Brain microvascular endothelial cell (primary cell): ENCODE results near the gene FRAS1.
"Not testable (repeated sequence)": the region's sequence is repeated elsewhere in the genome, so short reads cannot be mapped to it uniquely, and the experiment has no call there.

Source experiments
- DNase-seq: peaks from one replicate; pipeline ENCODE4 v3.0.0-alpha.2; 2020
- H3K27ac ChIP-seq: fragments of 250-450 bp; sonication (Bioruptor Pico); 2 replicates; pipeline ENCODE4 v1.5.1; 2020; ENCODE audit warnings: mild to moderate bottlenecking, moderate library complexity
- H3K27me3 ChIP-seq: fragments of 250-450 bp; sonication (Bioruptor Pico); replicated peaks from 2 replicates; pipeline ENCODE4 v1.5.1; 2020; ENCODE audit warnings: mild to moderate bottlenecking
- H3K36me3 ChIP-seq: fragments of 250-450 bp; sonication (Bioruptor Pico); replicated peaks from 2 replicates; pipeline ENCODE4 v1.5.1; 2020; ENCODE audit warnings: mild to moderate bottlenecking
- H3K4me3 ChIP-seq: 2 replicates; pipeline ENCODE4 v1.5.1; 2011; ENCODE audit warnings: low read depth, mild to moderate bottlenecking, control low read depth, low read length, moderate library complexity
- in situ Hi-C: cut with HindIII; loops from 2 replicates; pipeline ENCODE4 v1.10.0; 2017; ENCODE audit warnings: low sequenced_read_pairs, low pct_ligation_motif_present
- TF ChIP-seq, protein P1 (sequence below): IDR thresholded peaks from 2 replicates; pipeline ENCODE4 v1.5.1; 2011; ENCODE audit warnings: low read depth, mild to moderate bottlenecking, moderate library complexity, low read length, control low read depth, inconsistent platforms; ENCODE audit errors: missing control alignments

Gene FRAS1

DNA sequence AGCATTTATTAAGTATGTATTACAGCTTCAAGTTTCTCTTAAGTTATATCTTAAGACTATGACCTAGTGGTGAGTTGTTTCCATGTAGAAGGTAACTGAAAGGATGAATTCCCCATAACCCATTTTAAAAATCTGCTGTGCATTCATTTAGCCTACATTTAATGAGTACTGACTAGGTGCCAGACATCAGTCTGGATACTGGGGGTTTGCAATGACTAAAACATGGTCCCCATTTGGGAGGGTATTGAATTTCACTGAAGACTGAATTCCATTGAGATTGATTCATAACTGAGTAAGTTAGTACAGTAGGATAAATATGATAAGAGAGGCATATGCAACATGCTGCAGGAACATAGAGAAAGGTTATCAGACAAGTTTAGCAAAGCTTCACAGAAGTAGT is 241.5 kb downstream of the FRAS1 start:
- TF ChIP-seq, protein P1, sequence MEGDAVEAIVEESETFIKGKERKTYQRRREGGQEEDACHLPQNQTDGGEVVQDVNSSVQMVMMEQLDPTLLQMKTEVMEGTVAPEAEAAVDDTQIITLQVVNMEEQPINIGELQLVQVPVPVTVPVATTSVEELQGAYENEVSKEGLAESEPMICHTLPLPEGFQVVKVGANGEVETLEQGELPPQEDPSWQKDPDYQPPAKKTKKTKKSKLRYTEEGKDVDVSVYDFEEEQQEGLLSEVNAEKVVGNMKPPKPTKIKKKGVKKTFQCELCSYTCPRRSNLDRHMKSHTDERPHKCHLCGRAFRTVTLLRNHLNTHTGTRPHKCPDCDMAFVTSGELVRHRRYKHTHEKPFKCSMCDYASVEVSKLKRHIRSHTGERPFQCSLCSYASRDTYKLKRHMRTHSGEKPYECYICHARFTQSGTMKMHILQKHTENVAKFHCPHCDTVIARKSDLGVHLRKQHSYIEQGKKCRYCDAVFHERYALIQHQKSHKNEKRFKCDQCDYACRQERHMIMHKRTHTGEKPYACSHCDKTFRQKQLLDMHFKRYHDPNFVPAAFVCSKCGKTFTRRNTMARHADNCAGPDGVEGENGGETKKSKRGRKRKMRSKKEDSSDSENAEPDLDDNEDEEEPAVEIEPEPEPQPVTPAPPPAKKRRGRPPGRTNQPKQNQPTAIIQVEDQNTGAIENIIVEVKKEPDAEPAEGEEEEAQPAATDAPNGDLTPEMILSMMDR = no peak
- H3K4me3 ChIP-seq = no peak overlapping the region
- no peaks in the 10 kb centered on the region for H3K36me3 ChIP-seq
- in situ Hi-C loops = no loop called here
- peak; percentile 39 for DNase-seq
- H3K27me3 ChIP-seq = no peaks in the 10 kb centered on the region
- no peak overlapping the region for H3K27ac ChIP-seq

- Histone ChIP-seq H3K4me3 (no peak overlapping the region), H3K27ac (no peak overlapping the region), H3K36me3 (no peaks in the 10 kb centered on the region), H3K27me3 (no peaks in the 10 kb centered on the region)
- no peak for DNase-seq
- in situ Hi-C loops = no loop called here
- TF ChIP-seq, protein P1 = no peak
These were observed 242.4 kb downstream of the FRAS1 start for GRCh38 chr4:78299565-78299972.

DNA sequence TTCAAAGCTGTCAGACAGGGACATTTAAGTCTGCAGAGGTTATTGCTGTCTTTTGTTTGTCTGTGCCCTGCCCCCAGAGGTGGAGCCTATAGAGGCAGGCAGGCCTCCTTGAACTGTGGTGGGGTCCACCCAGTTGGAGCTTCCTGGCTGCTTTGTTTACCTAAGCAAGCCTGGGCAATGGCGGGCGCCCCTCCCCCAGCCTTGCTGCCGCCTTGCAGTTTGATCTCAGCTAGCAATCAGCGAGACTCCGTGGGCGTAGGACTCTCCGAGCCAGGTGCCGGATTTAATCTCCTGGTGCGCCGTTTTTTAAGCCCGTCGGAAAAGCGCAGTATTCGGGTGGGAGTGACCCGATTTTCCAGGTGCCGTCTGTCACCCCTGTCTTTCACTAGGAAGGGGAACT is 250.1 kb downstream of the FRAS1 start:
- DNase-seq, H3K4me3 ChIP-seq, H3K27ac ChIP-seq, H3K36me3 ChIP-seq, in situ Hi-C loops, H3K27me3 ChIP-seq: not testable (repeated sequence)

DNA sequence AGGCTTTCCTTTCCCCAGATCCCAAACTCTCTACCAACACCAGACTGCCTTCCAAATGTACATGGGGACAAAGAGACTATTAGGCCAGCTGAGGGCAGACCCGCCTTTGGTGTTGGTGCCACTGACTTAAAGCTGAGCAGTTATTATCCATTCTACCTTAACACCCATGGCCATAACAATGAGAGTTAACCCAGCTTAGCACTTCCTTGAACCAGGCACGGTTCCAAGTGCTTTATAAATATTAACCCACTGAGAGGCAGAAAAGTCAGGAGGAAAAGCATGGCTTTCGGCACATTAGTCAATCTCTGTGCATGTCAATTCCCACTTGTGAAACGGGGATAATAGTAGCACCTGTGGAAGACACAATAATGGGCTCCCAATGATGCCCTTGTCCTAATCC is 251.4 kb downstream of the FRAS1 start:
- in situ Hi-C loops = no loop called here
- DNase-seq = no peak
- Histone ChIP-seq H3K36me3 (no peaks in the 10 kb centered on the region), H3K4me3 (no peak overlapping the region), H3K27me3 (no peaks in the 10 kb centered on the region), H3K27ac (no peak overlapping the region)
- TF ChIP-seq, protein P1 = no peak

DNA sequence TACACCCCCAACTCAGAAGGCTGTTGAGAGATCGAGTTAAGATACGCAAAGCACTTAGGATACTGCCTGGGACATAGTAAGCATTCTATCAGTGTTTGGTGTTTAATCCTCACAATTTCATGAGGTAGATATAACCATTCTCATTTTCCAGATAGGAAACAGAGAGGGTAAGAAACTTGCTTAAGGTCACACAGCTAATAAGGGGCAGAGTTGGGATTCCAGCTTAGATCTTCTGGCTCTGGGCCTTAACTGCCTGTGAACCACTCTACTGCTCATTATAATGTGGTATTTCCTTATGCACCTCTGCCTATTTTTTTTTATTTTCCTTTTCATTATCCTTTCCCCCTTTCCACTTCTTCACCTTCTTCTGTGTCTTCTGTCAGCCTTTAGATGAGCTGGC is 252.2 kb downstream of the FRAS1 start:
- no peaks in the 10 kb centered on the region for H3K36me3 ChIP-seq
- H3K4me3 ChIP-seq = no peak overlapping the region
- in situ Hi-C loops = no loop called here
- TF ChIP-seq, protein P1 = no peak
- no peak overlapping the region for H3K27ac ChIP-seq
- no peak for DNase-seq
- H3K27me3 ChIP-seq = no peaks in the 10 kb centered on the region

GRCh38 chr4:78310007-78310739 is 253.1 kb downstream of the FRAS1 start:
- DNase-seq = no peak
- no peak overlapping the region for H3K4me3 ChIP-seq
- in situ Hi-C loops = no loop called here
- H3K27ac ChIP-seq = no peak overlapping the region
- H3K36me3 ChIP-seq = no peaks in the 10 kb centered on the region
- TF ChIP-seq, protein P1 = no peak
- H3K27me3 ChIP-seq = no peaks in the 10 kb centered on the region
